T-helper 1 cell treated with Interleukin-12 subunit alpha and Interleukin-12 subunit beta and Interleukin-4 antibody, amounts not matched to agents 30 μg/mL and 1 μg/mL, for 36 hours (primary cell): ENCODE measurements around the gene FFAR4.

Source experiments
- H3K27ac Mint-ChIP-seq: one replicate; pipeline ENCODE4 v1.8.0; 2021; ENCODE audit warnings: mild to moderate bottlenecking, mixed read lengths
- H3K27me3 Mint-ChIP-seq: one replicate; pipeline ENCODE4 v1.8.0; 2021; ENCODE audit warnings: low read depth, mixed read lengths
- H3K36me3 Mint-ChIP-seq: one replicate; pipeline ENCODE4 v1.8.0; 2021; ENCODE audit warnings: low read depth, mixed read lengths
- H3K4me1 Mint-ChIP-seq: one replicate; pipeline ENCODE4 v1.8.0; 2021; ENCODE audit warnings: low read depth, mixed read lengths
- H3K4me3 Mint-ChIP-seq: one replicate; pipeline ENCODE4 v1.8.0; 2021; ENCODE audit warnings: mild to moderate bottlenecking, moderate library complexity, mixed read lengths
- H3K9me3 Mint-ChIP-seq: one replicate; pipeline ENCODE4 v1.8.0; 2021; ENCODE audit warnings: mixed read lengths

The FFAR4 gene

GRCh38 chr10:93630625-93631557 is 64.4 kb downstream of the FFAR4 start:
- no peak overlapping the region for H3K27ac Mint-ChIP-seq
- no peaks in the 10 kb centered on the region for H3K27me3 Mint-ChIP-seq
- no peaks in the 10 kb centered on the region for H3K36me3 Mint-ChIP-seq
- no peaks in the 10 kb centered on the region for H3K9me3 Mint-ChIP-seq
- no peaks in the 10 kb centered on the region for H3K4me1 Mint-ChIP-seq
- H3K4me3 Mint-ChIP-seq: no peak overlapping the region
